Kidney glomerular epithelial cell (primary cell): Measurements from ENCODE around the gene DENND2A.
"Not testable (repeated sequence)": the region's sequence is repeated elsewhere in the genome, so short reads cannot be mapped to it uniquely, and the experiment has no call there.

Source experiments
- DNase-seq: peaks from one replicate; lab custom pipeline; 2025; lab: John Stamatoyannopoulos, UW

DENND2A gene

GRCh38 chr7:140506788-140507464 is 133.7 kb downstream of the DENND2A start:
- DNase-seq, result no peak

- no peak for DNase-seq
Measured at GRCh38 chr7:140501966-140502365, 138.6 kb downstream of the DENND2A start.

- DNase-seq, result not testable (repeated sequence)
Measured at GRCh38 chr7:140497807-140498206, 142.8 kb downstream of the DENND2A start.

DNA sequence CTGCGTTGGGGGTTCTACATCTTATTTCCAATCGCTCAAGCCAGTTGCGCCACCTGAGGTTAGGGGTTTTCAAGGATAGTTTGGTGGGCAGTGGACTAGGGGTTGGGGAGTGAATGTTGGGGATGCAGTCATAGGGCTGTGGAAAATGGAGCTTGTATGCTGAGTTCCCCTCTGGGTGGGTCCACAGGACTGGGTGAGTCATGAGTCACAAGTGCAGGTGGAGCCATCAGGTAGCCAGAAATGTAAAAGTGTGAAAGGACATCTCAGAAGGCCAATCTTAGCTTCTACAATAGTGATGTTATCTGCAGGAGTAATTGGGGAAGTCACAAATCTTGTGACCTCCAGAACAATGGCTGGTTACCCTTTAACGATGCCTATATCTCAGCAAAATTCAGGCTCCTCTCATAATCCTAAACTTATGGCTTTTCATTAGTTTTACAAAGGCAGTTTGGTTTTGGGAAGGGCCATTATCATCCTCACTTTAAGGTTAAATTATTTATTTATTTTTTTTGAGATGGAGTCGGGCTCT is 143.3 kb downstream of the DENND2A start:
- no peak for DNase-seq

DNA sequence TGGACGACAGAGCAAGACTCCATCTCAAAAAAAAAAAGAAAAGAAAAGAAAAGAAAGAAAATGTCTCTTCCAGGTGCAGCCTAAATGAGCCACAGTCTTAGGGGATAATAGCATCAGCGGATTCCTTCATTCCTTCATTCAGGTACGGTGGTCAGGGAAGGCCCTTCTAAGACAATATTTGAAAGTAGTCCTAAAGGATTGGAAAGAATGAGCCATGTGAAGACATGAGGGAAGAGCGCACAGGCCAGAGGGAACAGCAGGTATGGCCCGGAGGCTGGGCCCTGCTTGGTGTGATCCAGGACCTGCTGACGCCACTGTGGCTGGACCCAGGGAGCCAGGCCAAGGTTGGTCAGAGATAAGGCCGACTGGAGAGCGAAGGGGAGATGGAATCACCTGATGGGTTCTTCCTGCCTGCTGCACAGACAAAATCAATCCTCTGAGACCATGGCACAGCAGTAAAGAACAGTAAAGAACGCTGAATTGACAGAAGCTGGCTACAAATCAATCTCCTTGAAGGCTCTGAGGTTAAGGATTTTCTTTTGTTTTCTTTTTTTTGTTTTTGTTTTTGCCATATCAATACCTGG is 145.0 kb downstream of the DENND2A start:
- DNase-seq, result no peak

DNA sequence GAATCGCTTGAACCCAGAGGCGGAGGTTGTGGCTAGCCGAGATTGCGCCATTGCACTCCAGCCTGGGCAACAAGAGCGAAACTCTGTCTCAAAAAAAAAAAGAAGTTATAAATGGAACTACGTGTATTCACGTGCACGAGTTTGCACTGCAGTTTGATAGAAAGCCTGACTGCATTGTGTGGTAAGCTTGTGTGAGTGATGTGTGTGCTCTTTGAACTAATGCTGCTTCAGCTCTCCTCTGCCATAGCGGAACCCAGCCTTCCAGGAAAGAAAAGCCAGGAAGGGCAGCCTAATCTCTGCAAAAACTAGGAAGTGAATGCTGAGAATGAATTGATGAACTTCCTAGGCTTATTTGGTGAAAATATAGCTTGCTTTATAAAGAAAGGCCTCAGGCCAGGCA is 145.7 kb downstream of the DENND2A start:
- DNase-seq, result no peak

DNA sequence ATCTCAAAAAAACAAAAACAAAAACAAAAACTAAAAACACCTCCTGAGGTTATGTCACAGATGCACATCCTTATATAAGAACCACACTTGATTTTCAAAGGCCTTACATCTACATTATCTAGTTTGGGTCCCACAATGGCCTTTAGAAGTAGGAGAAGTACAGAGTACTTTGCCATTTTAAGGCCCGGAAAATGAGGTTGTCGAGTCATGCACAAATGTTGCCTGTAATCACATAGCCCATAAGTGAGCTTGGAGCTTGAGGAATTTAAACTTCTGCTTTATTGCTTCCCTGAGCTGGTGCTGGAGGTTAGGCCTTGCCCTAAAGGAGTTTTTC is 151.6 kb downstream of the DENND2A start:
- DNase-seq, result no peak

- DNase-seq, result no peak
Measured at GRCh38 chr7:140485500-140486265, 154.9 kb downstream of the DENND2A start.

DNA sequence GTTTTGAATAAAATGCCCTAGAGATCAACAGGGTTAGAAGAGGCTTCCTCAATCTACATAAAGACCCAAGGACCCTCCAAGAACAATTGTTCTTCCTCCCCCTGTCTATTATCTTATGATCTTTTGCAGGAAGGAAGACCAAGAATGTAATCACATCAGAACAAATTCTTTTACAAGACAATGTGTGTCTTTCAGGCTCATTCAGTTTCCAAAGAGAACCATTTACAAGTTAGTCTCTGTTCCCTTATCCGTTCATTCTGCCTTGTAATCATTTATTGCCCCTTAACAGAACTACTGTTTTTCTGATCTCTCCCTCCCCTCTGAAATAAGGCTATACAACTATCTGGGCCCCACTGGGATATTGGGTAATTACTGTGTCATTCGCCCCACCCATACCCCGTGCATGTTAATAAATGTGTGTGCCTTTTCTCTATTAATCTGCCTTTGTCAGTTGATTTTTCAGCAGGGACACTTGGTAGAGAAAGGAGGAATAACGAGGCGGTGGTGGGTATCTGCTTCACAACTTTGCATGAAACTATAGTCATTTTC is 155.6 kb downstream of the DENND2A start:
- no peak for DNase-seq

GRCh38 chr7:140484479-140484878 is 156.1 kb downstream of the DENND2A start:
- no peak for DNase-seq

DNA sequence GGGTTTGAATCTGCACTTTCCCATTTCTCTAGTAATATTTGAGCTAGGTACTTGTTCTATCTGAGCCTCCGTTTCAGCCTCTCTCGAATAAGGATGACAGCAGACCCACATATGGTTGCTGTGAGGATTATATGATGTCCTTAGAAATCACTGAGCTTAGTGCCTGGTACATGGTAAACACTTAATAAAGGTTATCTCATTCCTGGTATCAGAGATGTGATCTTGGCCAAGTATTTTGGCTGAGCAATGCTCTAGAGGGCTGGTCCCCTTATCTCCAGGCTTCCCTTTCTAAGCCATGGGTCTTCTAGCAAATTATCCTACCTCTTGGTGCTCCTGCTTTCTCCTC is 160.9 kb downstream of the DENND2A start:
- no peak for DNase-seq

DNA sequence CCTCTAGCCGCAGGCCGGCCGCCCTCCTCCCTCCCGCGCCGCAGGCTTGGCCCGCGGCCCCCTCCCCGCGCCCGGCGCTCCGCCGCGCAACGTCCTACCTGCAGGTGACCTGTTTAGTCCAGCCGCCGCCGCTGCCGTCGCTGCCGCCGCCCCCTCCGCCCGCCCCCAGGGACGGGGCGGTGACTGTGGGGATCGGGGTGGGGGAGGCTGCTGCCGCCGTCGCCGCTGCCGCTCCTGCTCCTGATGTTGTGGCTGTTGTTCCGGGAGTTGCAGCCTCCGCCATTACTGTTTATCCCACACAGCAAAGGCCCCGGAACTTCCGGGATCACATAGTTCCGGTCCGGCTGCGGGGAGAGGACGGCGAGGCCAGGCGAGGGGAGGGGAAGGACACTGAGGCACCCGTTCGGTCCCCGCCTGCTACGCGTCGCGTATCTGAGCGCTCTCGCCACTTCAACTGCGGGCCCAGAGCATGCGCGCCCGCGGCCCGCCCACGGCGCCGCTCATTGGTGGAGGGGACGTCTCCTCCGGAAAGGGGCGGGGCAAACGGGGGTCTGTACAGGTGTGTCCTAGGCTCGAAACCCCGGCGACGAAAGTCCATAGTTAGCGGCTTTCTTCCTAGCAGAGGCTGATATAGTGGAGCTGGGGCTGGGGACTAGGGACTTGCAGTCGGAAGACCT is 161.4 kb downstream of the DENND2A start, which contains the start of gene MKRN1:
MKRN1 (minus strand) TSS at position 444 of the 677 bp plus-strand sequence; CDS start at position 283, 161 bp downstream.
- peak; percentile 88 for DNase-seq

DNA sequence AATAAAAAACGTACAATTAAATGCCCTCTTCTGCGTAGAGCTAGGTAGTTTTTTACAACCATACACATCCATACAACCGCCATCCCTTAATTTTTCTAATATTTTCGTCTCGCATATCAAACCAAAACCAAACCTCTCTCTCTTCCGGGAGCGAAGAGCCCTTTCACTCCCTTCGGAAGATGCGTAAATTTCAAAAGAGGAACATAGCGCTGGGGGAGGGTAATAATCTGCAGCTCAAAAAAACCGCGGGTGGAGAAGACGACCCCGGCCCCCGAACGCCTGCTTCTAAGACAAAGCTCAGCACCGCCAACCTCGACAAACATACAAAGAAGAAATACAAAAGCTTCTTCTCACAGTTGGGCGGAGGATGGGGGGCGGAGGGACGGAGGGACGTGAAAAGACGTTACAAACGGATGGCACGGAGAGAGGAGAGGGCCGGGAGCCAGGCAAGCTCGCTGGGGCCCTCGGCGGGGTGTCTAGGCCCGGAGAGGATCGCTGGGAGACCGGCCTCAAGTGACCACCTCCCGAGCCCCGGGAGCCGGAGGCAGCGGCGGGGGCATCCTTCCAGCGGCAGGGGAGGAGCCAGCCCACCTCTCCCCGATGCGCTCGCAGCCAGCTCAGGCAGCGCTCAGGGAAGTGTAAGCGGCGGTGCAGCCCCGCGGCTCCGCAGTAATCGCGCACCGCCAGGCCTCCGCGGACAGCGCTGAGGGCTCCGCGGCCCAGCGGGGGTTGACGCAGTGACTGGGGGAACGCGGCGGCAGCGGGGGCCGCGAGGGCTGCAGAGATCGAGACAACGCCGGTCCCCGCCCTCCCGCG is 162.2 kb downstream of the DENND2A start:
- DNase-seq, result peak; percentile 40

DNA sequence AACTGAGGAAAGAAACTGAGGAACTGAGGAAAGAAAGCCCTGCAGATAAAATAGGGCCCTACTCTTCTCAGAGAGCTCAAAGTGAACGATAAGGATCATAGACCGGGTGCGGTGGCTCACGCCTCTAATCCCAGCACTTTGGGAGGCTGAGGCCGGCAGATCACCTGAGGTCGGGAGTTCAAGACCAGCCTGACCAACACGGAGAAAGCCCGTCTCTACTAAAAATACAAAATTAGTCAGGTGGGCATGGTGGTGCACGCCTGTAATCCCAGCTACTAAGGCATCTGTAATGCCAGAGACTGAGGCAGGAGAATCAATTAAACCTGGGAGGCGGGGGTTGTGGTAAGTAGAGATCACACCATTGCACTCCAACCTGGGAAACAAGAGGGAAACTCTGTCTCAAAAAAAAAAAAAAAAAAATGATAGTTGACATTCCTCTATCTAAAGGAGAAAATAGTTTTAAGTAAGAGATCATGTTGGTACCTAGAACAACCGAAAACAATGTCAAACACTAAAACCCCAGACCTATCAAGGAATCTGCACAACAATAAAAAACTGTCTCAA is 163.8 kb downstream of the DENND2A start:
- no peak for DNase-seq

- peak; percentile 37 for DNase-seq
Measured at GRCh38 chr7:140475747-140476333, 164.8 kb downstream of the DENND2A start.
